K562 (cell line): ENCODE results near the gene SDHAF3. TPM values are rescaled to one million over a fixed set of nuclear protein-coding genes. Genes with fewer than 3 reads are reported as not detected.

Source experiments
- ARID3A ChIP-seq: IDR thresholded peaks from 2 replicates; pipeline ENCODE4 v1.6.1; 2012; ENCODE audit warnings: low read depth, low read length, improper control_type of control experiment, borderline replicate concordance
- CTCF ChIP-seq, 3 experiments: IDR thresholded peaks in 2 of 3; conservative IDR thresholded peaks in 1 of 3; 2 replicates each; pipeline ENCODE4 v1.5.1; 2011 to 2012; ENCODE audit warnings: low read length in 3 of 3, mild to moderate bottlenecking in 3 of 3, control low read depth in 2 of 3, improper control_type of control experiment in 1 of 3, inconsistent platforms in 1 of 3, low read depth in 1 of 3, mixed read lengths in 1 of 3, moderate library complexity in 1 of 3; ENCODE audit not compliant: insufficient read depth in 2 of 3
- E4F1 ChIP-seq: fragments of 250-450 bp; sonication (Bioruptor Pico); IDR thresholded peaks from 2 replicates; pipeline ENCODE4 v1.5.0; 2021; ENCODE audit warnings: mild to moderate bottlenecking, borderline replicate concordance
- ETV6 ChIP-seq, 3 experiments: fragments of 150-350 bp in 1 of 3; sonication (generic) in 1 of 3; formaldehyde crosslinking in 1 of 3; IDR thresholded peaks; 2 replicates each; pipeline versions ENCODE4 v1.6.1 to v1.8.0; 2014 to 2022; ENCODE audit warnings: borderline replicate concordance in 2 of 3, low read depth in 2 of 3, antibody characterized with exemption in 1 of 3, low read length in 1 of 3, mild to moderate bottlenecking in 1 of 3, missing genetic modification reagents in 1 of 3
- GTF2F1 ChIP-seq: IDR thresholded peaks from 2 replicates; pipeline ENCODE4 v1.6.1; 2011; ENCODE audit warnings: low read depth, low read length, improper control_type of control experiment
- MTA2 ChIP-seq: fragments of 450-650 bp; IDR thresholded peaks from 2 replicates; pipeline ENCODE4 v1.6.1; 2016; ENCODE audit warnings: low read depth
- MXI1 ChIP-seq: IDR thresholded peaks from 2 replicates; pipeline ENCODE4 v1.6.1; 2011; ENCODE audit warnings: low read depth, mild to moderate bottlenecking, improper control_type of control experiment, low read length
- NCOA6 ChIP-seq: fragments of 450-650 bp; IDR thresholded peaks from 2 replicates; pipeline ENCODE4 v1.6.1; 2017; ENCODE audit warnings: mild to moderate bottlenecking
- PBX2 ChIP-seq, 2 experiments: IDR thresholded peaks in 1 of 2; conservative IDR thresholded peaks in 1 of 2; 2 replicates each; pipeline ENCODE4 v1.6.1; 2016; ENCODE audit warnings: low read depth in 2 of 2, mild to moderate bottlenecking in 1 of 2, missing compliant biosample characterization in 1 of 2, missing genetic modification characterization in 1 of 2, moderate library complexity in 1 of 2
- POLR2G ChIP-seq: fragments of 200-400 bp; formaldehyde crosslinking; IDR thresholded peaks from 2 replicates; pipeline ENCODE4 v1.6.1; 2017; ENCODE audit warnings: low read depth, mild to moderate bottlenecking, antibody characterized with exemption, low read length, moderate library complexity
- SETDB1 ChIP-seq: IDR thresholded peaks from one replicate; pipeline ENCODE4 v1.6.1; 2012; ENCODE audit warnings: low read length, control low read depth, inconsistent platforms
- SOX6 ChIP-seq: fragments of 450-650 bp; IDR thresholded peaks from 2 replicates; pipeline ENCODE4 v1.6.1; 2014; ENCODE audit warnings: mild to moderate bottlenecking
- TAL1 ChIP-seq: fragments of 450-650 bp; IDR thresholded peaks from 2 replicates; pipeline ENCODE4 v1.6.1; 2016; ENCODE audit warnings: mild to moderate bottlenecking
- TCF7L2 ChIP-seq: fragments of 150-350 bp; IDR thresholded peaks from 2 replicates; pipeline ENCODE4 v1.6.1; 2016; ENCODE audit warnings: low read depth, mild to moderate bottlenecking, low read length, moderate library complexity
- ZC3H4 ChIP-seq: sonication (generic); formaldehyde crosslinking; IDR thresholded peaks from 2 replicates; pipeline ENCODE4 v1.9.0; 2021; ENCODE audit warnings: missing genetic modification reagents, borderline replicate concordance
- ZKSCAN8 ChIP-seq: fragments of 200-800 bp; sonication (Bioruptor generic); IDR thresholded peaks from 2 replicates; pipeline ENCODE4 v1.6.1; 2016; ENCODE audit warnings: missing genetic modification characterization, missing compliant biosample characterization
- ZNF354B ChIP-seq: fragments of 250-450 bp; sonication (Bioruptor Pico); IDR thresholded peaks from 2 replicates; pipeline ENCODE4 v1.4.0; 2020
- ZNF75A ChIP-seq: fragments of 450-650 bp; formaldehyde crosslinking; IDR thresholded peaks from 2 replicates; pipeline ENCODE4 v1.4.0; 2020; ENCODE audit warnings: mild to moderate bottlenecking
- ZNF77 ChIP-seq: fragments of 250-450 bp; sonication (Bioruptor Pico); IDR thresholded peaks from 2 replicates; pipeline ENCODE4 v1.5.0; 2020
- polyA plus RNA-seq, 8 experiments: library from polyadenylated mRNA; depleted of rRNA in 4 of 8; stranded (reverse) in 5 of 8; unstranded in 3 of 8; fragments of >200 nt; fragmentation: Nextera tagmentation in 2 of 8; fragmentation: Illumina TruSeq in 1 of 8; extraction: Ambion mirVana in 2 of 8; extraction: Trizol in 1 of 8; gene quantifications; 2 replicates each; pipeline versions ENCODE4 v1.2.1 to v1.2.3, GENCODE V29; 2011 to 2014; ENCODE audit warnings: inconsistent platforms in 1 of 8, missing spikeins in 1 of 8
- total RNA-seq, 7 experiments: library from RNA; depleted of rRNA in 6 of 7; stranded (reverse); fragments of >200 nt in 6 of 7; fragmentation: Illumina TruSeq in 2 of 7; extraction: Trizol in 2 of 7; gene quantifications; 2 replicates each; pipeline versions ENCODE4 v1.2.1 to v1.2.3, GENCODE V29; 2011 to 2021; ENCODE audit warnings: low replicate concordance in 1 of 7

SDHAF3 gene
- total and polyA plus RNA-seq, 9 of the 15 experiments (the other 6 are each of a cell fraction or from before 2014, with no cell fraction given) = 51.5 to 403 (median 145) TPM

GRCh38 chr7:97126483-97127171 lies 9.1 kb downstream of the SDHAF3 start (continued):
- TF ChIP-seq CTCF (IDR thresholded peaks at IDR 0.05 in 2 of 3, conservative IDR thresholded peaks at IDR 0.05 in 1 of 3; ENCODE audit: insufficient read depth in 2 of 3, low read depth in 1 of 3, low read length in 3 of 3) (no peak), POLR2G (peak; percentile 58), NCOA6 (no peak), ZKSCAN8 (no peak), ZNF77 (CRISPR knock-in tag) (no peak), GTF2F1 (no peak), ZNF354B (CRISPR knock-in tag) (no peak), SOX6 (peak; percentile 52; the same call in 1 of the 2 replicates), PBX2 (CRISPR knock-in tag; IDR thresholded peaks at IDR 0.05; ENCODE audit: low read depth) (no peak), PBX2 (tag; conservative IDR thresholded peaks at IDR 0.05; ENCODE audit: low read depth) (0 out of 2 replicates have a peak, but pooled peaks have one; percentile 14), ZC3H4 (CRISPR knock-in tag) (no peak), ARID3A (no peak), MXI1 (no peak), SETDB1 (no peak), ETV6 (IDR thresholded peaks at IDR 0.05; ENCODE audit: borderline replicate concordance in 1 of 2, low read depth in 2 of 2, low read length in 1 of 2) (no peak), ETV6 (CRISPR knock-in tag; IDR thresholded peaks at IDR 0.05; ENCODE audit: borderline replicate concordance) (no peak), TAL1 (no peak; the same call in 1 of the 2 replicates), MTA2 (no peak), E4F1 (CRISPR knock-in tag) (no peak), TCF7L2 (no peak), ZNF75A (CRISPR knock-in tag) (no peak)
